Fibroblast of lung (primary cell): ENCODE measurements around the gene EIF1. TPM values are rescaled to one million over a fixed set of nuclear protein-coding genes. Genes with fewer than 3 reads are reported as not detected.

ENCODE experiments used
- DNase-seq, 2 donors: peaks; one replicate each; pipeline versions ENCODE4 v3.0.0 to v3.0.0-alpha.2; 2010; ENCODE audit warnings: low read depth in 2 of 2
- H2AFZ ChIP-seq: 2 replicates; pipeline ENCODE4 v1.5.1; 2012; ENCODE audit warnings: low read length, control low read depth, inconsistent platforms
- H3K27ac ChIP-seq: 2 replicates; pipeline ENCODE4 v1.5.1; 2011; ENCODE audit warnings: low read length, control low read depth; ENCODE audit not compliant: insufficient read depth
- H3K27me3 ChIP-seq: 2 replicates; pipeline ENCODE4 v1.5.1; 2011; ENCODE audit warnings: mild to moderate bottlenecking, low read length; ENCODE audit not compliant: control insufficient read depth, insufficient read depth
- H3K36me3 ChIP-seq: 2 replicates; pipeline ENCODE4 v1.5.1; 2011; ENCODE audit warnings: low read length; ENCODE audit not compliant: control insufficient read depth, insufficient read depth
- H3K4me1 ChIP-seq: 2 replicates; pipeline ENCODE4 v1.5.1; 2011; ENCODE audit warnings: low read length; ENCODE audit not compliant: control insufficient read depth, insufficient read depth; ENCODE audit errors: extremely low read depth
- H3K4me2 ChIP-seq: 2 replicates; pipeline ENCODE4 v1.5.1; 2011; ENCODE audit warnings: low read length, control low read depth; ENCODE audit not compliant: insufficient read depth; ENCODE audit errors: extremely low read depth
- H3K4me3 ChIP-seq, 4 experiments: fragments of 200-600 bp in 1 of 4; sonication (generic) in 1 of 4; replicated peaks in 1 of 4; 2 replicates each; pipeline ENCODE4 v1.5.1; 2011 to 2016; ENCODE audit warnings: low read length in 4 of 4, low read depth in 3 of 4, mild to moderate bottlenecking in 3 of 4, control low read depth in 2 of 4, inconsistent platforms in 1 of 4, mixed read lengths in 1 of 4; ENCODE audit not compliant: insufficient read depth in 1 of 4; ENCODE audit errors: control extremely low read depth in 1 of 4
- H3K79me2 ChIP-seq: 2 replicates; pipeline ENCODE4 v1.5.1; 2012; ENCODE audit warnings: mild to moderate bottlenecking, low read length, inconsistent platforms; ENCODE audit not compliant: control insufficient read depth, insufficient read depth
- H3K9ac ChIP-seq: 2 replicates; pipeline ENCODE4 v1.5.1; 2011; ENCODE audit warnings: mild to moderate bottlenecking, low read length, control low read depth; ENCODE audit not compliant: insufficient read depth
- H3K9me3 ChIP-seq: 2 replicates; pipeline ENCODE4 v1.5.1; 2012; ENCODE audit warnings: low read depth, low read length; ENCODE audit not compliant: control insufficient read depth, insufficient read depth
- H4K20me1 ChIP-seq: 2 replicates; pipeline ENCODE4 v1.5.1; 2011; ENCODE audit warnings: low read length; ENCODE audit not compliant: control insufficient read depth, insufficient read depth; ENCODE audit errors: extremely low read depth
- CTCF ChIP-seq, 2 donors: IDR thresholded peaks in 1 of 2; conservative IDR thresholded peaks in 1 of 2; 1 replicate in 1 of 2; 2 replicates in 1 of 2; pipeline ENCODE4 v1.5.1; 2011 to 2012; ENCODE audit warnings: low read length in 2 of 2, control low read depth in 1 of 2, inconsistent platforms in 1 of 2, low read depth in 1 of 2, mild to moderate bottlenecking in 1 of 2
- EZH2 ChIP-seq: IDR thresholded peaks from 2 replicates; pipeline ENCODE4 v1.5.1; 2012; ENCODE audit warnings: low read length, control low read depth, mild to moderate bottlenecking; ENCODE audit errors: missing control alignments
- polyA plus RNA-seq, 2 donors: library from polyadenylated mRNA; depleted of rRNA in 1 of 2; stranded (reverse) in 1 of 2; unstranded in 1 of 2; fragments of >200 nt; gene quantifications; 2 replicates each; pipeline ENCODE4 v1.2.1, GENCODE V29; 2011 to 2012; ENCODE audit warnings: missing spikeins in 1 of 2
- total RNA-seq: library from RNA; depleted of rRNA; stranded (reverse); fragments of >200 nt; gene quantifications from 2 replicates; pipeline ENCODE4 v1.2.1, GENCODE V29; 2014

EIF1 gene
- total and polyA plus RNA-seq, 2 donors (not counting 1 experiment from before 2014, with no cell fraction given), result 145 to 256 TPM

GRCh38 chr17:41653892-41654677 is 34.6 kb upstream of the EIF1 start:
- Histone ChIP-seq H3K27me3 (no peaks in the 10 kb centered on the region), H3K79me2 (no peaks in the 10 kb centered on the region), H3K4me1 (no peaks in the 10 kb centered on the region), H3K9me3 (no peaks in the 10 kb centered on the region), H3K4me3 (no peak overlapping the region), H3K36me3 (no peaks in the 10 kb centered on the region), H3K27ac (no peak overlapping the region), H3K9ac (no peak overlapping the region), H3K4me2 (no peak overlapping the region), H2AFZ (no peak overlapping the region), H4K20me1 (no peaks in the 10 kb centered on the region)
- DNase-seq, result no peak
- TF ChIP-seq EZH2 (no peak), CTCF (conservative IDR thresholded peaks at IDR 0.05 in 1 of 2, IDR thresholded peaks at IDR 0.05 in 1 of 2; ENCODE audit: low read depth in 1 of 2, low read length in 2 of 2) (no peak)

- Histone ChIP-seq H3K4me1 (no peaks in the 10 kb centered on the region), H3K27ac (no peak overlapping the region), H3K9me3 (no peaks in the 10 kb centered on the region), H3K4me2 (no peak overlapping the region), H3K79me2 (no peaks in the 10 kb centered on the region), H3K4me3 (no peak overlapping the region), H3K9ac (no peak overlapping the region), H2AFZ (no peak overlapping the region), H3K36me3 (no peaks in the 10 kb centered on the region), H3K27me3 (no peaks in the 10 kb centered on the region), H4K20me1 (no peaks in the 10 kb centered on the region)
- no peak for DNase-seq
- TF ChIP-seq EZH2, result no peak
- TF ChIP-seq CTCF (conservative IDR thresholded peaks at IDR 0.05 in 1 of 2, IDR thresholded peaks at IDR 0.05 in 1 of 2; ENCODE audit: low read depth in 1 of 2, low read length in 2 of 2), result no peak
Observed at GRCh38 chr17:41654678-41655607, 33.7 kb upstream of the EIF1 start.

- Histone ChIP-seq H3K9me3 (no peaks in the 10 kb centered on the region), H3K9ac (no peak overlapping the region), H3K27ac (no peak overlapping the region), H3K36me3 (no peaks in the 10 kb centered on the region), H2AFZ (no peak overlapping the region), H3K27me3 (no peaks in the 10 kb centered on the region), H3K79me2 (no peaks in the 10 kb centered on the region), H3K4me3 (no peak overlapping the region), H4K20me1 (no peaks in the 10 kb centered on the region), H3K4me2 (no peak overlapping the region), H3K4me1 (no peaks in the 10 kb centered on the region)
- DNase-seq, result no peak
- no peak for TF ChIP-seq CTCF (conservative IDR thresholded peaks at IDR 0.05 in 1 of 2, IDR thresholded peaks at IDR 0.05 in 1 of 2; ENCODE audit: low read depth in 1 of 2, low read length in 2 of 2)
- no peak for TF ChIP-seq EZH2
Observed at GRCh38 chr17:41655611-41656111, 33.0 kb upstream of the EIF1 start.
